BLaER1 treated with 17β-estradiol and CSF1 and Interleukin-3, amounts not matched to agents 10 nM and 100 nM (cell line): ENCODE results near the gene INMT.
A peak's percentile ranks its signal among the peaks of the same experiment; 100 is the strongest.

ENCODE experiments used
- H3K27ac ChIP-seq, 11 experiments: shearing (Covaris generic); formaldehyde crosslinking; 2 replicates each; pipeline ENCODE4 v1.8.1; 2022
- H3K27me3 ChIP-seq, 11 experiments: shearing (Covaris generic); formaldehyde crosslinking; 2 replicates each; pipeline ENCODE4 v1.8.1; 2022
- H3K36me3 ChIP-seq, 11 experiments: shearing (Covaris generic); formaldehyde crosslinking; 2 replicates each; pipeline ENCODE4 v1.8.1; 2022
- H3K4me1 ChIP-seq, 10 experiments: shearing (Covaris generic); formaldehyde crosslinking; 2 replicates each; pipeline ENCODE4 v1.8.1; 2022
- H3K4me2 ChIP-seq, 11 experiments: shearing (Covaris generic); formaldehyde crosslinking; 2 replicates each; pipeline ENCODE4 v1.8.1; 2022
- H3K4me3 ChIP-seq, 10 experiments: shearing (Covaris generic); formaldehyde crosslinking; 2 replicates each; pipeline ENCODE4 v1.8.1; 2022
- H3K9ac ChIP-seq, 11 experiments: shearing (Covaris generic); formaldehyde crosslinking; 2 replicates each; pipeline ENCODE4 v1.8.1; 2022
- H3K9me3 ChIP-seq, 11 experiments: shearing (Covaris generic); formaldehyde crosslinking; replicated peaks in 1 of 11; 2 replicates each; pipeline ENCODE4 v1.8.1; 2022
- H4K20me1 ChIP-seq, 11 experiments: shearing (Covaris generic); formaldehyde crosslinking; 2 replicates each; pipeline ENCODE4 v1.8.1; 2022
- Cebpa-rat ChIP-seq, 11 experiments: shearing (Covaris generic); IDR thresholded peaks; 2 replicates each; pipeline ENCODE4 v1.8.1; 2022

INMT gene

DNA sequence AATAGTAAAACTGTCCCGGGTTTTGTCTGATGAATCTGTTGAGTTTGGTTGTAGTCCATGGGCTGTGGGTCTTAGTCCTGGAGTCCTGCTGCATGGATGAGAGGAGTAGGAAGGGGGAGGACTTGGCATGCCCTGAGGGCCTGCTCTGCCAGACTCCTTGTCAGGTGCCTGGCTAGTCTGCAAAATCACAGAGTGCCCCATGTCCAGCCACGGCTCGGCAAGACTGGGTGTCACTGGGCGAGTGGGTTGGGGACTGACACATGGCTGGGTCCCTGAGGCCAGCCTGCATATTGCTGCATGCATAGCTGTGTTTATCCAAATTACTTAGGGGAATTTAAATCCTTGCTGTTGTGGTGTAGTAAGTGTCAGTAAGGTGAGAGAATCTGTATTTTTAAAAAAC is 29.0 kb downstream of the INMT start:
- no peak overlapping the region for H3K9ac ChIP-seq

DNA sequence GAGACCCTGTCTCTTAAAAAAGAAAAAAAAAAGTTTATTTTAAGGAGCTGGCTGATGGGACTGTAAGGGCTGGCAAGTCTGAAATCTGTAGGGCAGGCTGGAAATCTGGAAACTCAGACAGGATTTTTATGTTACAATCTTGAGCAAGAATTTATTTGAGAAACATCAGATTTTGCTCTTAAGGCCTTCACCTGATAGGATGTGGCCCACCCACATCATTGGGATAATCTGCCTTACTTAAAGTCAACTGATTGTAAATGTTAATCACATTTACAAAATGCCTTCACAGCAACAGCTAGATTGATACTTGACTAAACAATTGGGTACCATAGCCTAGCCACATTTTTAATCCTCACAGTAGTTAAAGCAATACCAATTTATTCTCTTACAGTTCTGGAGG is 30.8 kb downstream of the INMT start:
- Histone ChIP-seq H4K20me1 (0 out of 22 replicates have a peak, but pooled peaks cover 0 to 2% (median 0%) of the 10 kb centered on the region in 11 experiments), H3K27me3 (no peaks in the 10 kb centered on the region), H3K4me1 (peaks cover 0 to 8% (median 5%) of the 10 kb centered on the region in 10 experiments; a peak in 16 of 20 replicates), H3K4me3 (no peak overlapping the region), H3K9me3 (no peaks in the 10 kb centered on the region), H3K4me2 (no peak overlapping the region), H3K27ac (no peak overlapping the region), H3K9ac (no peak overlapping the region), H3K36me3 (peaks cover 0 to 37% (median 11%) of the 10 kb centered on the region in 11 experiments; a peak in 12 of 22 replicates)
- TF ChIP-seq Cebpa-rat (IDR thresholded peaks at IDR 0.05): no peak

More for the DNA sequence above, 29.0 kb downstream of the INMT start:
- no peak for TF ChIP-seq Cebpa-rat (IDR thresholded peaks at IDR 0.05)
- Histone ChIP-seq H3K9me3 (no peaks in the 10 kb centered on the region), H4K20me1 (0 out of 22 replicates have a peak, but pooled peaks cover 0 to 2% (median 0%) of the 10 kb centered on the region in 11 experiments), H3K36me3 (peaks cover 0 to 29% (median 8%) of the 10 kb centered on the region in 11 experiments; a peak in 11 of 22 replicates), H3K27ac (no peak overlapping the region), H3K27me3 (no peaks in the 10 kb centered on the region), H3K4me3 (no peak overlapping the region), H3K4me1 (no peaks in the 10 kb centered on the region), H3K4me2 (no peak overlapping the region)

DNA sequence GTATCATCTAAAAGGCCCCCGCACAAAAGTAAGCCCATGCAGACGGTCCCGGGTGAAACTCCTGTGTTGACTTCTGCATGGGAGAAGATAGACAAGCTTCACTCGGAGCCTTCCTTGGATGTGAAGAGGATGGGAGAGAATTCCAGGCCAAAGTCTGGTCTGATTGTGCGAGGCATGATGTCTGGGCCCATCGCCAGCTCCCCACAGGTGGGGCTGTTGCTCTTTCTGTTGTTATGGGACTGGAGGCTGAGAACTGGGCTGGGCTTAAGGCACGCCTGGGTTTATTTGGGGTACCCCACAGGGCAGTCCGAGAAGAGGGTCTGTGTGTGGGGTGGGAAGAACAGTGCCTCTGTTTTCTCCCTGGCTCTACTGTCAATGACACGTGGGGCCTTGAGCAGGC is 33.9 kb downstream of the INMT start:
- no peaks in the 10 kb centered on the region for H3K27me3 ChIP-seq
- no peaks in the 10 kb centered on the region for H3K9me3 ChIP-seq
- no peak overlapping the region for H3K9ac ChIP-seq
- H3K27ac ChIP-seq: no peak overlapping the region
- 0 out of 22 replicates have a peak, but pooled peaks cover 0 to 2% (median 0%) of the 10 kb centered on the region in 11 experiments for H4K20me1 ChIP-seq
- H3K4me2 ChIP-seq: no peak overlapping the region
- H3K4me1 ChIP-seq: peaks cover 10 to 38% (median 31%) of the 10 kb centered on the region in 10 experiments; a peak in 19 of 20 replicates
- TF ChIP-seq Cebpa-rat (IDR thresholded peaks at IDR 0.05): no peak
- no peak overlapping the region for H3K4me3 ChIP-seq
- H3K36me3 ChIP-seq: peaks cover 0 to 28% (median 11%) of the 10 kb centered on the region in 11 experiments; a peak in 11 of 22 replicates

DNA sequence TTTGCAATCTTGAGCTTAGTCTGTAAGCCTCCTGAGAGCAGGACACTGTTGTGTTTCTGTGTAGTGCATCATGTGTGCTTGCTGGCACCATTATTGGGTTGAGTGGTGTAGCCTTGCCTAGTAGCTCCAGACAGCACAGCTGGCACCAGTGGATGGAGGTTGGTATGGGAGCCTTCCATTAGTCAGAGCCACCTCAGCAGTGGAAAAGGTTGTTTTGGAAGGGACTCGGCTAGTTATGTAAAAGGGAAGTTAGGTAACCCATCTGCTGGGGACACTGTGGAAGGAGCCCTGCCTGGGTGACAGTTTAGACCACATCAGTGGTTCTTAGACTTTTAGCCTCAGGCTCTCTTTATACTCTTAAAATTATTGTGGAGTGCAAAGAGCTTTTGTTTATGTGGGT is 35.6 kb downstream of the INMT start:
- TF ChIP-seq Cebpa-rat (IDR thresholded peaks at IDR 0.05): no peak
- Histone ChIP-seq H3K4me1 (peaks cover 10 to 39% (median 31%) of the 10 kb centered on the region in 10 experiments; a peak in 19 of 20 replicates), H3K4me2 (peak overlapping the region in 9 of 11 experiments; percentile 7 to 75 (median 48); a peak in 15 of 22 replicates), H3K4me3 (no peak overlapping the region), H3K9ac (no peak overlapping the region), H3K27ac (no peak overlapping the region), H3K36me3 (peaks cover 0 to 29% (median 9%) of the 10 kb centered on the region in 11 experiments; a peak in 12 of 22 replicates), H3K27me3 (no peaks in the 10 kb centered on the region), H3K9me3 (no peaks in the 10 kb centered on the region), H4K20me1 (0 out of 22 replicates have a peak, but pooled peaks cover 0 to 2% (median 0%) of the 10 kb centered on the region in 11 experiments)

- no peak for TF ChIP-seq Cebpa-rat (IDR thresholded peaks at IDR 0.05)
- 0 out of 22 replicates have a peak overlapping the region, but pooled peaks of 1 of the 11 experiments have one; percentile 11 for H3K27ac ChIP-seq
- no peaks in the 10 kb centered on the region for H3K27me3 ChIP-seq
- H3K9me3 ChIP-seq: no peaks in the 10 kb centered on the region
- 0 out of 22 replicates have a peak, but pooled peaks cover 0 to 2% (median 0%) of the 10 kb centered on the region in 11 experiments for H4K20me1 ChIP-seq
- H3K4me1 ChIP-seq: peaks cover 10 to 39% (median 31%) of the 10 kb centered on the region in 10 experiments; a peak in 19 of 20 replicates
- H3K36me3 ChIP-seq: peaks cover 0 to 25% (median 6%) of the 10 kb centered on the region in 11 experiments; a peak in 8 of 22 replicates
- no peak overlapping the region for H3K9ac ChIP-seq
- H3K4me2 ChIP-seq: peak overlapping the region; percentile 2 to 78 (median 67); a peak in 17 of 22 replicates
- H3K4me3 ChIP-seq: no peak overlapping the region
Measured at GRCh38 chr7:30788640-30789333, 36.9 kb downstream of the INMT start.

DNA sequence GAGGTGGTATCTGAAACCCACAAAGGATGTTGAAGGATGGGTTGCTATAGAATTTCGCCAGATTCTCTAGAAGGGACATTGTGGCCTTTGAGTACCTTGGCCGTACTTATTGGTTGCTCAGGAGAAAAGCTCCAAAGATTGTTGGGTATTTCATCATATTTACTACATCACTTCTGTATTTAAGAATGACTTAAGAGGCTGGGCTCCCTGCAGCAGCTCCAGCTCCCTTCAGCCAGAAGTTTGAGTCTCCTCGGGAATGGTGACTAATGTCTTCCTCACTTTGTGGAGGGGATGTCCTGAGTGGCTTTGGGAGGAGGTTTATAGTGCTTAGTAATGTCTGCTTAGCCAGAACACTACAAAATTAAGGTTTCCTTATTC is 37.4 kb downstream of the INMT start:
- Histone ChIP-seq H3K27ac (no peak overlapping the region), H3K4me3 (no peak overlapping the region), H3K36me3 (peaks cover 0 to 20% (median 6%) of the 10 kb centered on the region in 11 experiments; a peak in 8 of 22 replicates), H4K20me1 (0 out of 22 replicates have a peak, but pooled peaks cover 0 to 2% (median 0%) of the 10 kb centered on the region in 11 experiments), H3K4me2 (peak overlapping the region; percentile 2 to 78 (median 67); a peak in 19 of 22 replicates), H3K27me3 (no peaks in the 10 kb centered on the region), H3K9ac (no peak overlapping the region), H3K9me3 (no peaks in the 10 kb centered on the region), H3K4me1 (peaks cover 10 to 39% (median 32%) of the 10 kb centered on the region in 10 experiments; a peak in 19 of 20 replicates)
- peak in 1 of 11 experiments; percentile 24; a peak in 1 of 22 replicates for TF ChIP-seq Cebpa-rat (IDR thresholded peaks at IDR 0.05)

GRCh38 chr7:30790356-30790755 is 38.4 kb downstream of the INMT start:
- no peak for TF ChIP-seq Cebpa-rat (IDR thresholded peaks at IDR 0.05)

GRCh38 chr7:30791114-30791513 is 39.2 kb downstream of the INMT start:
- Histone ChIP-seq H3K4me3 (no peak overlapping the region), H3K4me2 (no peak overlapping the region), H3K9ac (no peak overlapping the region), H3K36me3 (peaks cover 0 to 12% (median 4%) of the 10 kb centered on the region in 11 experiments; a peak in 7 of 22 replicates), H3K27me3 (no peaks in the 10 kb centered on the region), H3K4me1 (peaks cover 12 to 57% (median 49%) of the 10 kb centered on the region in 10 experiments), H3K27ac (no peak overlapping the region), H3K9me3 (no peaks in the 10 kb centered on the region), H4K20me1 (no peaks in the 10 kb centered on the region)
- no peak for TF ChIP-seq Cebpa-rat (IDR thresholded peaks at IDR 0.05)

More at GRCh38 chr7:30790356-30790755, 38.4 kb downstream of the INMT start:
- peaks cover 10 to 49% (median 41%) of the 10 kb centered on the region in 10 experiments; a peak in 19 of 20 replicates for H3K4me1 ChIP-seq
- no peak overlapping the region for H3K9ac ChIP-seq
- no peaks in the 10 kb centered on the region for H3K9me3 ChIP-seq
- H3K27me3 ChIP-seq: no peaks in the 10 kb centered on the region
- no peaks in the 10 kb centered on the region for H4K20me1 ChIP-seq
- peak overlapping the region in 2 of 11 experiments; percentile 5 to 15; a peak in 3 of 22 replicates for H3K4me2 ChIP-seq
- no peak overlapping the region for H3K27ac ChIP-seq
- peaks cover 0 to 15% (median 6%) of the 10 kb centered on the region in 11 experiments; a peak in 7 of 22 replicates for H3K36me3 ChIP-seq
- H3K4me3 ChIP-seq: no peak overlapping the region
